RWPE2 (cell line): ENCODE results near the gene FHL3.

Experiments
- ATAC-seq: fragments of 200-7000 bp; cut with Tn5 transposase; 3 replicates; pipeline ENCODE4 v1.9.1; 2021; ENCODE audit warnings: low read depth
- DNase-seq: peaks from one replicate; pipeline ENCODE4 v3.0.0-alpha.2; 2020; ENCODE audit warnings: low spot score
- H3K27ac ChIP-seq: fragments of 450-650 bp; 2 replicates; pipeline ENCODE4 v1.5.1; 2017; ENCODE audit warnings: mild to moderate bottlenecking; ENCODE audit not compliant: poor library complexity, severe bottlenecking
- H3K27me3 ChIP-seq: fragments of 250-450 bp; sonication (Bioruptor Pico); 2 replicates; pipeline ENCODE4 v1.5.1; 2021; ENCODE audit warnings: mild to moderate bottlenecking, moderate library complexity; ENCODE audit not compliant: insufficient read depth, poor library complexity, severe bottlenecking
- H3K36me3 ChIP-seq: fragments of 250-450 bp; sonication (Bioruptor Pico); 2 replicates; pipeline ENCODE4 v1.5.1; 2020; ENCODE audit warnings: low read depth, mild to moderate bottlenecking, moderate library complexity
- H3K4me1 ChIP-seq: fragments of 250-450 bp; sonication (Bioruptor Pico); 2 replicates; pipeline ENCODE4 v1.5.1; 2021; ENCODE audit warnings: mild to moderate bottlenecking, moderate library complexity; ENCODE audit not compliant: insufficient read depth, poor library complexity, severe bottlenecking
- H3K4me3 ChIP-seq: fragments of 250-450 bp; sonication (Bioruptor Pico); 2 replicates; pipeline ENCODE4 v1.5.1; 2021; ENCODE audit warnings: mild to moderate bottlenecking, moderate library complexity; ENCODE audit not compliant: severe bottlenecking
- H3K9me3 ChIP-seq: fragments of 250-450 bp; sonication (Bioruptor Pico); 2 replicates; pipeline ENCODE4 v1.5.1; 2021; ENCODE audit warnings: mild to moderate bottlenecking, moderate library complexity; ENCODE audit not compliant: severe bottlenecking
- TF ChIP-seq, protein P1 (sequence below): fragments of 450-650 bp; IDR thresholded peaks from one replicate; pipeline ENCODE4 v1.5.1; 2017; ENCODE audit warnings: mild to moderate bottlenecking, moderate library complexity; ENCODE audit not compliant: poor library complexity, severe bottlenecking

Gene FHL3, protein sequence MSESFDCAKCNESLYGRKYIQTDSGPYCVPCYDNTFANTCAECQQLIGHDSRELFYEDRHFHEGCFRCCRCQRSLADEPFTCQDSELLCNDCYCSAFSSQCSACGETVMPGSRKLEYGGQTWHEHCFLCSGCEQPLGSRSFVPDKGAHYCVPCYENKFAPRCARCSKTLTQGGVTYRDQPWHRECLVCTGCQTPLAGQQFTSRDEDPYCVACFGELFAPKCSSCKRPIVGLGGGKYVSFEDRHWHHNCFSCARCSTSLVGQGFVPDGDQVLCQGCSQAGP

DNA sequence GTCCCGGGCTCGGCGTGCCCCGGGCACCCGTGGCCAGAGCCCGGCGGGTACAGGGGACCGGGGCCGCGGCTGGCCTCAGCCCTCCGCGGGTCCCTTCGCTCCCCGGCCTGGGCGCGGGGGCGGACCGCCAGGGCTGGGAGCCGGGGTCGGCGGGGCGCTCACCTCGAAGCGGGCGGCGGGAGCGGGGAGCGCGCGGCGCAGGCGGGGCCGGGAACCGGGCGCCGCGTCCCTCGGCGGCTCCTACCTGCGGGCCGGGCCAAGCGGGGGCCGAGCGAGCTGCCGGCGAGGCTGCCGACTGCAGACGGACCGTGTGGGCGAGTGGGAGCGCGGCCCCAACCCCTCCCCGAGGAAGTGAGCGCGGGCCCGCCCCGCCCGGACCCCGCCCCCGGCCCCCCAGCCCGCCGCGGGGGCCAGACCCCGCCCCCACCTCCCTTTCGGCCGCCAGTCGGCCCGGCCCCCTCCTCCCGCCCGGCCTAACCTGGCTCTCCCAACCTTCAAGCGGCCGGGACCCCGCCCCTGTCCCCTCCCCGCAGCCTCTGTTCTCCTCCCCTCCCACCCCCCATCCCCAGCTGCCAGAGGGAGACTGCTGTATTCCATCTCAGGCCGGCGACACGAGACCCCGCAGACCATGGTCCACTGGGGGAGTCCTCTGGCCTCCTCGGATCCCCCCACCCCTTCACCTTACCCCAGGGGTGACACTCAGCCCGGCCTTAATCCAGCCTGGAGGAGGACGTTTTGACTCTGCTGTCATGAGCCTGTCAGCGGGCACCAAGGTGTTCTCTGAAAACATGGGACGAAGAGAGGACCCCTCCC lies at the start of gene FHL3:
Gene FHL3 (minus strand): TSS at position 320 of the 813 bp plus-strand sequence. CDS start 6,102 bp downstream, outside the sequence.
- H3K4me3 ChIP-seq: peak within 1 kb of the TSS; percentile 99
- peak; percentile 57 for DNase-seq
- H3K36me3 ChIP-seq: 0 out of 2 replicates have a peak, but pooled peaks cover 5% of the 10 kb centered on the region
- TF ChIP-seq, protein P1, sequence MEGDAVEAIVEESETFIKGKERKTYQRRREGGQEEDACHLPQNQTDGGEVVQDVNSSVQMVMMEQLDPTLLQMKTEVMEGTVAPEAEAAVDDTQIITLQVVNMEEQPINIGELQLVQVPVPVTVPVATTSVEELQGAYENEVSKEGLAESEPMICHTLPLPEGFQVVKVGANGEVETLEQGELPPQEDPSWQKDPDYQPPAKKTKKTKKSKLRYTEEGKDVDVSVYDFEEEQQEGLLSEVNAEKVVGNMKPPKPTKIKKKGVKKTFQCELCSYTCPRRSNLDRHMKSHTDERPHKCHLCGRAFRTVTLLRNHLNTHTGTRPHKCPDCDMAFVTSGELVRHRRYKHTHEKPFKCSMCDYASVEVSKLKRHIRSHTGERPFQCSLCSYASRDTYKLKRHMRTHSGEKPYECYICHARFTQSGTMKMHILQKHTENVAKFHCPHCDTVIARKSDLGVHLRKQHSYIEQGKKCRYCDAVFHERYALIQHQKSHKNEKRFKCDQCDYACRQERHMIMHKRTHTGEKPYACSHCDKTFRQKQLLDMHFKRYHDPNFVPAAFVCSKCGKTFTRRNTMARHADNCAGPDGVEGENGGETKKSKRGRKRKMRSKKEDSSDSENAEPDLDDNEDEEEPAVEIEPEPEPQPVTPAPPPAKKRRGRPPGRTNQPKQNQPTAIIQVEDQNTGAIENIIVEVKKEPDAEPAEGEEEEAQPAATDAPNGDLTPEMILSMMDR: no peak
- H3K27ac ChIP-seq: peak within 1 kb of the TSS; percentile 58
- H3K4me1 ChIP-seq: peaks cover 16% of the 10 kb centered on the region
- ATAC-seq: peak; percentile 46
- H3K27me3 ChIP-seq: no peaks in the 10 kb centered on the region
- H3K9me3 ChIP-seq: no peaks in the 10 kb centered on the region

DNA sequence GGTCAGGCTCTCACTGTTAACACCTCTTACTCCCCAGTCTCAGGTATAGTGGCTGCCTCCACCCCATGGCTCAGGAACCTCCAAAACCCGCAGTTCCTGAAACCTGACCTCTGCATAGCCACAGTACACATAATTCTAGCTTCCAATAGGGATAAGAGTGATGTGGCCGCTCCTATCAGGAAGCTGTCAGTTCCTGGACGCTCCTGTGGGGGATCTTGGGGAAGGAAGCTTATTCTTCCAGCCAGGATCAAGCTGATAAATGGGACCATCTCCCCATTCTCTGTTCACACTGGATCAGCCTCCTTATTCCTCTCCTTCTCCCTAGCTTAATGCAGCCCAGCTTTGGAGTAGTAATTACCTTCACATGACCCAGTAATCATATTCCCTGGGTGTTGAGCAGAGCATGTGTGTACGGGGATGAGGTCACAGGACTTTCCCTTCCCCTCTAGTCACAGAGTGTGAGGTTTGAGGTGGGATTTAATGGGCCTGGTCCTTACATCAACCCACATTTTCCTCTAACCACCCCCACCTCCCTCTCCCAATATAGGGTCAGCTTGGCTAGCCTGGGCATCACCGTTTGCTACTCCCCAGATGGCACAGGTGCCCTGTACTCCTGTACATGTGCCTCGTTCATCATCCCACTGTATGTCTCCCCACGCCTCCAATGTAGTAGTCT lies 48.2 kb upstream of the FHL3 start:
- no peak overlapping the region for H3K4me3 ChIP-seq
- no peak overlapping the region for H3K27ac ChIP-seq
- no peaks in the 10 kb centered on the region for H3K27me3 ChIP-seq
- no peaks in the 10 kb centered on the region for H3K4me1 ChIP-seq
- H3K9me3 ChIP-seq: no peaks in the 10 kb centered on the region
- TF ChIP-seq, protein P1: no peak
- ATAC-seq (peak; percentile 12; the same call in 1 of the 3 replicates), DNase-seq (no peak)
- H3K36me3 ChIP-seq: no peaks in the 10 kb centered on the region

GRCh38 chr1:38052750-38053415 lies 47.6 kb upstream of the FHL3 start:
- H3K27ac ChIP-seq: no peak overlapping the region
- H3K36me3 ChIP-seq: no peaks in the 10 kb centered on the region
- no peaks in the 10 kb centered on the region for H3K4me1 ChIP-seq
- no peak overlapping the region for H3K4me3 ChIP-seq
- H3K27me3 ChIP-seq: no peaks in the 10 kb centered on the region
- TF ChIP-seq, protein P1: no peak
- DNase-seq (no peak), ATAC-seq (0 out of 3 replicates have a peak, but pooled peaks have one; percentile 20)
- H3K9me3 ChIP-seq: no peaks in the 10 kb centered on the region

- Histone ChIP-seq H3K4me1 (no peaks in the 10 kb centered on the region), H3K4me3 (no peak overlapping the region), H3K9me3 (no peaks in the 10 kb centered on the region), H3K27me3 (no peaks in the 10 kb centered on the region), H3K27ac (no peak overlapping the region), H3K36me3 (no peaks in the 10 kb centered on the region)
- DNase-seq (no peak), ATAC-seq (no peak)
- TF ChIP-seq, protein P1: no peak
Measured at GRCh38 chr1:38051079-38051543, 45.8 kb upstream of the FHL3 start.
